ENCODE measurements around the gene NCAPD3.

Gene NCAPD3

DNA sequence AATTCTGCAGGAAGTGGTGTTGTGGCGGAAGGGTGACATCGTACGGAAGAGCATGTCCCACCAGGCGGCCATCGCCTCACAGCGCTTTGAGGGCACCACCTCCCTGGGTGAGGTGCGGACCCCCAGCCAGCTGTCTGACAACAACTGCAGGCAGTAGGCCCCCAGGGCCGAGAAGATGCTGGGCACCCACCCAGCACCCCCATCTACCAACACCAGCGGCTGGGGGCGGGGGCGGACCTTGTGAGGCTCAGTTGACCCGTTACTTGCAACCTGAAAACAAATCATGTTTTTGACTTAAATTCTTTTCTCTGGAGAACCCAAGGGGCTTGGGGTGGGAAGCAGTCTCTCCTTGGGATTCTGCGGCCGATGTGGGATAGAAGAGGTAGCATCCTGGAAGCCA, 21.7 kb upstream of the NCAPD3 start:
- Mint-ChIP-seq H3K27me3 (no peaks in the 10 kb centered on the region), H3K4me3 (no peak overlapping the region), H3K9me3 (no peaks in the 10 kb centered on the region), H3K27ac (no peak overlapping the region), H3K36me3 (peaks cover 16% of the 10 kb centered on the region), H3K4me1 (peaks cover 7% of the 10 kb centered on the region)
- no peak for DNase-seq (ENCODE audit: low spot score in 2 of 2)
- ATAC-seq (ENCODE audit: low read depth), result no peak

DNA sequence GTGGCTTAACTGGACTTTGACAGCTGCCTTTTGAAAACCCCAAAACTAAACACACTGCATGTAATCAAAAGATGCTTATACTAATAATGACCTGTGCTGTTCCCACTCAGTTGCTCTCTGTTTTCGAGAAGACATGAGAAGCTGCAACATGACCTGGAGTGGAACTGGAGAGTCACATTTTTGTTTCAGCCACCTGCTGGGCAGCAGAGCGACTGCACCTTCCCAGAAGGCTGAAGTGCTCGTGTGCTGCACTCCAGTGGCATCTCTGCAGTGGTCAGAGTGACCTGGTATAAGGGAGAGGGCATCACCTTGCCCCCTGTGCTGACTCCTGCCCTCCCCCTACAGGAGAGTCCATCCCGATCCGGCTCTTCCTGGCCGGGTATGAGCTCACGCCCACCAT, 20.8 kb upstream of the NCAPD3 start:
- no peaks in the 10 kb centered on the region for H3K9me3 Mint-ChIP-seq
- peaks cover 16% of the 10 kb centered on the region for H3K36me3 Mint-ChIP-seq
- no peak overlapping the region for H3K4me3 Mint-ChIP-seq
- peak; percentile 89 for ATAC-seq (ENCODE audit: low read depth)
- DNase-seq (ENCODE audit: low spot score in 2 of 2), result peak; percentile 32 to 40
- H3K27ac Mint-ChIP-seq, result no peak overlapping the region
- peaks cover 7% of the 10 kb centered on the region for H3K4me1 Mint-ChIP-seq
- H3K27me3 Mint-ChIP-seq, result no peaks in the 10 kb centered on the region

DNA sequence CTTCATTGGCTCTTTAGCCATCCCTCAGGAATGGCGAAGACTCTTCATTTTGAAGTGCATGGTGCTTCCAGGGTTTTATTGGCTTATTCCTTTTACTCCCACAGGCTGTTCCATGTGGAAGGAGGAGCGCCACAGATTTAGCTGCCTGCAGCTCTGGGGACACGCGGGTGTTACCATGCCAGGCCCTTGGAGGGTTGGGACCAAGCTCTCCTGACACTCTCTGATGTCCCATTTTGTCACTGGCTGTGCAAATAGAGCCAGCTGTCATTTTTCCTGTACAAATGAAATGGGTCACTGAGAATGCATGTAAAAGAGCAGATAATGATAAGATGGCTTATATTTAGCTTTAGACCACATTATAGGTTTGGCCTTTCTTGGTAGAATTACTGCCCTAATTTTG, 20.1 kb upstream of the NCAPD3 start:
- Mint-ChIP-seq H3K36me3 (peaks cover 16% of the 10 kb centered on the region), H3K9me3 (no peaks in the 10 kb centered on the region), H3K27ac (no peak overlapping the region), H3K4me3 (no peak overlapping the region), H3K4me1 (peaks cover 7% of the 10 kb centered on the region), H3K27me3 (no peaks in the 10 kb centered on the region)
- no peak for DNase-seq (ENCODE audit: low spot score in 2 of 2)
- ATAC-seq (ENCODE audit: low read depth), result no peak

GRCh38 chr11:134242376-134242775, 18.6 kb upstream of the NCAPD3 start:
- H3K4me3 Mint-ChIP-seq, result no peak overlapping the region
- no peaks in the 10 kb centered on the region for H3K9me3 Mint-ChIP-seq
- DNase-seq (ENCODE audit: low spot score in 2 of 2) (no peak), ATAC-seq (ENCODE audit: low read depth) (no peak)
- no peak overlapping the region for H3K27ac Mint-ChIP-seq
- peaks cover 15% of the 10 kb centered on the region for H3K36me3 Mint-ChIP-seq
- H3K4me1 Mint-ChIP-seq, result peaks cover 7% of the 10 kb centered on the region
- no peaks in the 10 kb centered on the region for H3K27me3 Mint-ChIP-seq

GRCh38 chr11:134240592-134240991, 16.8 kb upstream of the NCAPD3 start:
- H3K36me3 Mint-ChIP-seq, result peaks cover 17% of the 10 kb centered on the region
- H3K4me3 Mint-ChIP-seq, result no peak overlapping the region
- DNase-seq (ENCODE audit: low spot score in 2 of 2) (no peak), ATAC-seq (ENCODE audit: low read depth) (no peak)
- no peaks in the 10 kb centered on the region for H3K27me3 Mint-ChIP-seq
- no peak overlapping the region for H3K27ac Mint-ChIP-seq
- H3K4me1 Mint-ChIP-seq, result peaks cover 7% of the 10 kb centered on the region
- H3K9me3 Mint-ChIP-seq, result no peaks in the 10 kb centered on the region

GRCh38 chr11:134238956-134239355, 15.2 kb upstream of the NCAPD3 start:
- H3K4me1 Mint-ChIP-seq, result no peaks in the 10 kb centered on the region
- no peaks in the 10 kb centered on the region for H3K9me3 Mint-ChIP-seq
- no peak overlapping the region for H3K27ac Mint-ChIP-seq
- H3K27me3 Mint-ChIP-seq, result no peaks in the 10 kb centered on the region
- ATAC-seq (ENCODE audit: low read depth) (no peak), DNase-seq (ENCODE audit: low spot score in 2 of 2) (no peak)
- peaks cover 21% of the 10 kb centered on the region for H3K36me3 Mint-ChIP-seq
- no peak overlapping the region for H3K4me3 Mint-ChIP-seq

DNA sequence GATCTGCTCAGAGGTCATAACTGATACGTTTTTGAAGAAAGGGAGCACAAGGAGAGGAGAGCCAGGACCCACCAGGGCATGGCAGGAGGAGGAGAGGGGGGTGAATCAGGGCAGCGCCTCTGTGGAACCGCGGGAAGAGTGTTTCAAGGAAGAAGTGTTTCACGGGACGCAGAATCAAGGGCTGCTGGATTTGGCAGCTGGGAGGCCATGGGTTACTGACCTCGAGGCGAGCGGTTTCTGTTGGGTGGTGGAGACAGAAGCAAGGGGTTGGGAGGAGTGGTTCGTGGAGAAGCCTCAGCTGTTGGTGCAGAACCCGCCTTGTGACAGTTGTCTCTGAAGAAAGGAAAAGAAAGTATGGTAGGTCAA, 13.8 kb upstream of the NCAPD3 start:
- Mint-ChIP-seq H3K4me1 (peaks cover under 1% of the 10 kb centered on the region), H3K27me3 (no peaks in the 10 kb centered on the region), H3K27ac (no peak overlapping the region), H3K4me3 (no peak overlapping the region), H3K9me3 (no peaks in the 10 kb centered on the region), H3K36me3 (peaks cover 16% of the 10 kb centered on the region)
- DNase-seq (ENCODE audit: low spot score in 2 of 2), result no peak
- ATAC-seq (ENCODE audit: low read depth), result no peak

DNA sequence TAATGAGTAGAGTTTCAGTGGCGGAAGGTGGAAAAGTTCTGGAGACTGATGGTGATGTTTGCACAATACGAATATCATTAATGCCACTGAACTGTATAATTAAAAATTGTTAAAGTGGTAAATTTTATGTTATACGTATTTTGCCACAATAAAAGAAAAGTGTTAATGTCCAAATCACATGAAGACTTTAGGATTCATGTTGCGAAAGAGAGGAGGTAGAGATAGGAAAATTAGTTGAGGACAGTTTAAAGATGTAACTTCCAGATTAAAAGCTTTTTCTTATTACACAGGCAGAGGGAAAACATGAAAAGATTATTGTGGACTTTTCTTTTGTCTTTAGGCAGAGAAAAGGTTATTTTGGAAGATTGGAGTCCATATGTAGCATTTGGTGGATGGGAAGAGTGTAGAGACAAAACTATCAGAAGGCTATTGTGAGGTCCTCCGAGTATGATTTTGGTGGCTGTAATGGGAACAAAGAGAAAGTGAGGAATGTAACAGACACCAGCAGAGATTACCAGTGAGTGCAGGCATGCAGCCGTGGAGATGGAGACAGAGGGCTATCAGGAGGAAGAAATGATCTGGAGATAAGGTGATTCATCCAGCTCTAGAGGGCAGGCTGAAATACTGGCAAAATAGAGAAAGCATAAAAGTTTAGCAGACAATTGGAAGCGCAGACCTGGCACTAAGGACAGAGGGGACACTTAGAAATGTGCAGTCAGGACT, 13.2 kb upstream of the NCAPD3 start:
- Mint-ChIP-seq H3K36me3 (peaks cover 16% of the 10 kb centered on the region), H3K9me3 (no peaks in the 10 kb centered on the region), H3K4me3 (no peak overlapping the region), H3K27me3 (no peaks in the 10 kb centered on the region), H3K4me1 (peaks cover 5% of the 10 kb centered on the region), H3K27ac (no peak overlapping the region)
- ATAC-seq (ENCODE audit: low read depth) (no peak), DNase-seq (ENCODE audit: low spot score in 2 of 2) (no peak)

DNA sequence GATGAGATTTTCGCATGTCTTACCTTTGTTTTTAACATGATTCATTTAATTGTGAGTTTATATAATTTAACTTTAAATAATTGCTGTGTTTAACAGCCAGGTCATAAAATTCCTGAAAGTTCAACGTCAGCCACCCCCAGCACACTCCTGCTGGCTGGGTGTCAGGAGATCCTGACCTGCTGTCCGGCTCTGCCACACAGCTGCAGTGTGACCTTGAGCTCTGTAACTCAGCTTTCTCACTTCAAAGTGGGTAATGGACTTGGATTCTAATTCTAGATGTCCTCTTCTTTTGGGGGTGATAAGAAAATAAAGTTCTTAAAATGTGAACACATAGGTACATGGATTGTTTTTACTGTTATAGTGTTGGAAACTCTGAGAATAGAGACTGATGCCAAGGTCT, 11.6 kb upstream of the NCAPD3 start:
- H3K27me3 Mint-ChIP-seq, result peaks cover 3% of the 10 kb centered on the region
- H3K36me3 Mint-ChIP-seq, result peaks cover 16% of the 10 kb centered on the region
- H3K4me1 Mint-ChIP-seq, result peaks cover 12% of the 10 kb centered on the region
- H3K27ac Mint-ChIP-seq, result no peak overlapping the region
- ATAC-seq (ENCODE audit: low read depth) (no peak), DNase-seq (ENCODE audit: low spot score in 2 of 2) (no peak)
- H3K9me3 Mint-ChIP-seq, result no peaks in the 10 kb centered on the region
- no peak overlapping the region for H3K4me3 Mint-ChIP-seq

DNA sequence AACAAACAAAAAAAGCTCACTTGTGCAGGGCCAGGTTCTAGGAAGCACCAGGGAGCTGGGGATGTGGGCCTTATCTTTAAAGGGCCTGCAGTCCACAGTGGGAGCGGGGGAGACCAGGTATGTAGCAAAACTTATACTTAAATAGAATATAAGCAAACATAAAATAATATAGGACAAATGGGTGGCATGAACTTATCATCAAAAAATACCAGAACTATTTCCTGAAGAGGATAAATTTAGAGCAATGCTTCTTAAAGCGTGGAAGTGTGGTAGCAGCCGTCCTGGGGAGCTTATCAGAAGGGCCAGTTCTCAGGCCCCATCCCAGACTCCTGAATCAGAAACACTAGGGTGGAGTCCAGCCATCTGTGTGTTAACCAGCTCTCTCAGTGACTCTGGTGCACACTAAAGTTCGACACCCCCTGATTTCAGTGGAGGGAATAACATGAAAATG, 10.0 kb upstream of the NCAPD3 start:
- H3K27ac Mint-ChIP-seq, result no peak overlapping the region
- no peak overlapping the region for H3K4me3 Mint-ChIP-seq
- H3K4me1 Mint-ChIP-seq, result peaks cover 20% of the 10 kb centered on the region
- H3K27me3 Mint-ChIP-seq, result peaks cover 7% of the 10 kb centered on the region
- no peak for ATAC-seq (ENCODE audit: low read depth)
- peaks cover 18% of the 10 kb centered on the region for H3K36me3 Mint-ChIP-seq
- DNase-seq (ENCODE audit: low spot score in 2 of 2), result no peak
- no peaks in the 10 kb centered on the region for H3K9me3 Mint-ChIP-seq

DNA sequence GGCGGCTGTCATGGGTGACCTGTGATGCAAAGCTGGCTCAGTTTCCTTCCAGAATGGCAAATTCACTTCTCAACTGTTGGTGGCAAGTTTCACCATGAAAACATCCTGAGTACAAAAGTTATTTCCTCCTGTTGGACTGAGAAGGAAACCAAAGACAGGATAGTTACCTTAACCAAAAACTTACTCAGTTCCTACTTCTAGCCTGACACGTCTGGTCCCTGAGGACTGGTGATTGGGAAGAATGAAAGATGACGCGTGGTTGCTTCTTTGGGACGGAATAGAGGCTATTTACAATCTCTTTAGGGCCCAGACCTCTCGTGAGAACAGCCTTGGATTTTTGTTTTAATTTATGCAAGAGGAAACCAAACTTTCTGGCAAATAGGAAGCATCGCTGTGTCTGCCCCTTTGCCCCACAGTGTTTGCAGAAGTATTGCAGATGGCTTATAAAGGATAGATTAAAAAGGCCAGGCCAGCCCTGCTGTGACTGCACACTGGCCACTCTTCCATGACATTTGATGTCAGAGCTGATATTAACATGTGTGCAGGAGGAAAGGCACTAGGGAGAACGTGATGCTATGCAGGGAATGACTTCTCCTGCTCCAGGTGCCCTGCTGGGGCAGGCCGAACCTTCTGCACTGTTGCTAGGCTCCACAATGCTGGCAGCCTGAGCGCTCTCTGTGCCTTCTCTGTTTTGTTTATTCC, 8.3 kb upstream of the NCAPD3 start:
- DNase-seq (ENCODE audit: low spot score in 2 of 2) (no peak), ATAC-seq (ENCODE audit: low read depth) (no peak)
- peaks cover 9% of the 10 kb centered on the region for H3K36me3 Mint-ChIP-seq

DNA sequence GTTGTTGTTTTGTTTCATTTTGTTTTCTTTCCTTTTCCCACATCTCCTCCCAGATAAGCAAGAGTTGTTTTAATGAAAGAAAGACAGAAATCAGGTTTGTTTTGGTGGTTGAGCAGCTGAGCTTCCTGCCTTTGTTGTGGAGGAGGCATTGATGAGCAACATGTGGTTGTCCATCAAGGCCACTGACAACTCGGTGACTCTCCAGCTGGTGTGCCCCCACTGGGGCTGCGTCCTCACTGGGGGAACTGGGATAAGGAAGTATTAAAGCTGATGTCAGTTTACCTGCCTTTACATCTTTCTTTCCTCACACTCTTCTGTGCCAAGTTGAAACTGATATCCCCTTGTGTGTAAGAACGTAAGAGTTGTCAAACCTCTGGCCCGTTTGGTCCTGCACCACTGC, 6.6 kb upstream of the NCAPD3 start:
- peaks cover 34% of the 10 kb centered on the region for H3K4me1 Mint-ChIP-seq
- H3K36me3 Mint-ChIP-seq, result peaks cover 6% of the 10 kb centered on the region
- no peak for DNase-seq (ENCODE audit: low spot score in 2 of 2)
- no peak for ATAC-seq (ENCODE audit: low read depth)
- no peaks in the 10 kb centered on the region for H3K9me3 Mint-ChIP-seq
- no peak overlapping the region for H3K27ac Mint-ChIP-seq
- peaks cover 11% of the 10 kb centered on the region for H3K27me3 Mint-ChIP-seq
- H3K4me3 Mint-ChIP-seq, result no peak overlapping the region

More for the DNA sequence above, 8.3 kb upstream of the NCAPD3 start:
- H3K27ac Mint-ChIP-seq, result no peak overlapping the region
- peaks cover 7% of the 10 kb centered on the region for H3K27me3 Mint-ChIP-seq
- no peaks in the 10 kb centered on the region for H3K9me3 Mint-ChIP-seq
- no peak overlapping the region for H3K4me3 Mint-ChIP-seq
- peaks cover 29% of the 10 kb centered on the region for H3K4me1 Mint-ChIP-seq

GRCh38 chr11:134229126-134229790, 5.5 kb upstream of the NCAPD3 start:
- Mint-ChIP-seq H3K4me1 (peaks cover 38% of the 10 kb centered on the region), H3K27ac (no peak overlapping the region)

DNA sequence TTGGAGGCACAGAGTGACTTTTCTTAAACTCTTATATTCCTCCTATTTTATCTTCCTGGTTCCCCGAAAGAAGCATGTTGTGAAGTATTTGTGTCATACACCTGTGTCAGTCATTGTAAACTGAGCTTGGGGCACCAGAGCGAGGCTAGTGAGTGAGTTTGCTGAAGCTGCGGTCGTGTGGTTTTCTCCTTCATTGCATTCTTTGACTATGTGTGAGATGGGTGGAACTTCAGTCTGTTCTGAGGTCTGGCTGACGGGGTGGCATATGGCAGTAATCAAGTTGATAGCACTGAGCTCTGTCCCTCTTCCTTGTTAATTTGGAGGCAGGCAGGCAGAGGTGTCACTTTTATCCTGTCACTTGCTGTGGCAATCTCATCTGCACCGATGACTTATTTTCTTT, 4.9 kb upstream of the NCAPD3 start:
- Mint-ChIP-seq H3K4me3 (peak overlapping the region; percentile 32), H3K4me1 (peaks cover 38% of the 10 kb centered on the region), H3K36me3 (peaks cover 2% of the 10 kb centered on the region), H3K27ac (no peak overlapping the region), H3K9me3 (no peaks in the 10 kb centered on the region), H3K27me3 (peaks cover 11% of the 10 kb centered on the region)
- DNase-seq (ENCODE audit: low spot score in 2 of 2) (peak; percentile 29 to 68), ATAC-seq (ENCODE audit: low read depth) (peak; percentile 64)

More at GRCh38 chr11:134229126-134229790, 5.5 kb upstream of the NCAPD3 start:
- H3K27me3 Mint-ChIP-seq, result peaks cover 11% of the 10 kb centered on the region
- no peaks in the 10 kb centered on the region for H3K9me3 Mint-ChIP-seq
- DNase-seq (ENCODE audit: low spot score in 2 of 2) (no peak), ATAC-seq (ENCODE audit: low read depth) (no peak)
- H3K4me3 Mint-ChIP-seq, result peak overlapping the region; percentile 43
- peaks cover 2% of the 10 kb centered on the region for H3K36me3 Mint-ChIP-seq

Measured in memory B cell (primary cell).